Activated CD4-positive, alpha-beta T cell treated with anti-CD3 and anti-CD28 coated beads, Interleukin-2, amount 50 U/mL, for 16 hours (primary cell): Measurements from ENCODE around the gene LMCD1.

ENCODE experiments used
- DNase-seq: peaks from one replicate; pipeline ENCODE4 v3.0.0-alpha.2; 2020

The LMCD1 gene

GRCh38 chr3:8506571-8507061 lies 5.0 kb downstream of the LMCD1 start:
- no peak for DNase-seq

GRCh38 chr3:8507496-8507895 lies 5.9 kb downstream of the LMCD1 start:
- no peak for DNase-seq

- no peak for DNase-seq
These were observed 8.3 kb downstream of the LMCD1 start for GRCh38 chr3:8509961-8510360.

- no peak for DNase-seq
These were observed 10.6 kb downstream of the LMCD1 start for GRCh38 chr3:8512234-8512633.

- DNase-seq = no peak
These were observed 14.5 kb downstream of the LMCD1 start for GRCh38 chr3:8516047-8516661.

GRCh38 chr3:8516783-8517182 lies 15.2 kb downstream of the LMCD1 start:
- DNase-seq = no peak

DNA sequence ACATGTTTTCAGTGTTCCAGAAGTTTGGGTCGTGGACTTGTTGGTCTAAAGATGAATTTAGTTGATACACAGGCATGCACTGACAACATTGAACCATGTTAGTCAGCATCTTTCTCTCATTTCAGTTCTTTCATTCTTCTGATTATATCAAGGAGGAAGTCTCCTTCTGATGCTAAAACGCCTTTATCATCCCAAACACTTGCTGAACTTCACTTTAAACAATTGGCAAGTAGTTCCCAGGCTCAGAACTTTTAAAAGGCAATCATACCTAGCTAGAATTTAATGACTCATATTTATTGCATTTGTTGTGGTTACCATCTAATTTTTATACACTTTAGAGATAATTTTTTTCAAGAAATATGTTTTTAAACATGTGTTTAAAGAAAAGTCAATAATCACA lies 15.9 kb downstream of the LMCD1 start:
- DNase-seq = no peak

GRCh38 chr3:8518138-8518537 lies 16.5 kb downstream of the LMCD1 start:
- DNase-seq = no peak

DNA sequence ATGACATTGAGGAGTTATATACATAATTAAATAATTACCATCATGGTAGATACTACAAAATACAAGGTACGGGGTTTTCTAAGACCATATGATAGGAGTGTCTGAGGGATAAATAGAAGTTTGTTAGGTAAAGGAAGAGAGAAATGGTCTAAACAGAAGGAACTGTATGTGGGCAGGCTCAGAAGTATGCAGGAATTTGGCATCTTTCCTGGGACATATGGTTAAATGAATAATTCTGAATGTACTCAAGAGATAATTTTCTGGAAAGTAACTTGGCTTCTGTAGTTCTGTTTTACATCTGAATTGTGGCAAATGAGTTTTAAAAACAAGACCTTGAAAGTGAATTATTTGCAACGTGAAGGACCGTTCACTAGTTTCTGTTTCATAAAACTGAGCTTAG lies 17.5 kb downstream of the LMCD1 start:
- DNase-seq = no peak

GRCh38 chr3:8519774-8520448 lies 18.3 kb downstream of the LMCD1 start:
- no peak for DNase-seq

DNA sequence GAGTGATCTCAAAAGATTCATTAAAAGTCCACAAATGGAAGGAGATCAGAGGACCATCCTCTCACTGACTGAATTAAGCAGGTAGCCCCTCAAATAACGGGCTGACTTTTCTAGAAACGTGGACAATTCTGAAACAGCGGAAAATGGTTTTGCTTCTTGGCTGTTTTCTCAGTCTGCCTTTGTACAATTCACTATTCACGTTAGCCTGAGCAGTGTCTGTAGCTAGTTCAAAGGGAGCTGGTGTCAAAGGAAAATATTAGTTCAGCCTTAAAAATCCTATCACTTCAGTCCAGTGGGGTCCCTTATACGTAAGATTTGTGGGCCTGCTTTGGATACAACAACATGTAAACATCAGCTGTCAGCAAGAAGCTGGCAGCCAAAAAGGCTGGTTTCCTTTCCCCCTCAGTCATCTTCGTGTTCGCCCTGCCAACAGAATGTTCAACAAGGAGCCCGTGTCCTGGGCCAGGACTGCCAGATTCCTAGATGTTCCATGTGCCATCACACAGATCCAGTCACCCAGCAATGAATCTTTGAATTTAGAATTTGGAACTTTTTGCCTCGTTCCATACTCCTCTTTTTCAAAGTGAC lies 19.3 kb downstream of the LMCD1 start:
- no peak for DNase-seq

DNA sequence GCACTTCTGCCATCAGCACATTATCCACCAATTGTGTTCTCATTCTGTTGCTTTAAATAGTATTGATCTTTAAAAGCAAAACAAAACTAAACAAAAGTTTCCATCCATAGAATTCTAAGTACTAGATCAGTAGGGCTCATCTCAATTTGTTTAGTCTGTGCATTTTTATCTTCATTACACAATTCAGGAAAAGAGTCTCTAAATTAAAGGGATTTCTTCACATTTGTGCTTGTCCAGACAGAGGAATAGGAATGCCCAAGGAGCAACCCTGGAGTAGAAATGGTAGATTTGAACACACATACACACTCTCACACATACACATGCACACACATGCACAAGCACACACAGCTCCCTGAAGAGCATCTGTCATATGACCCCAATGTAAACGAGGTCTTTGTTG lies 21.4 kb downstream of the LMCD1 start:
- DNase-seq = no peak

DNA sequence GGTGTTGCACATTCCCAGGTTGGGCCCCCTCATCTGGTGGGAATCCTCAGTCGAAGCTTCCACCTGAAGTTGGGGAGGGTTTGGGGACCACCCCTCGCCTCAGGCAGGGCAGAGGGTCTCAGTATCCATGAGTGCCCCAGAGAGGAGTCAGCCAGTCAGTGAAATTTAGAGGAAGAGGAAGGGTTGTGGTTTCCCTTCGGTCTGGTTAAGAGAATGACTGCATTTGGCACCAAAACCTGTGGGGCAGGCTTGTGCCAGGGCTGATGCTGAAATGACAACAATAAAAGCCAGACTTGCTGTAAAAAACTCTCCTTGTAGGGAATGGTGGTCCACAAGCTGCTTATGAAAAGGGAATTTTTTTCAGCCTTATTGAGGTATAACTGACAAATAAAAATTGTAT lies 22.6 kb downstream of the LMCD1 start:
- DNase-seq = peak; percentile 8

DNA sequence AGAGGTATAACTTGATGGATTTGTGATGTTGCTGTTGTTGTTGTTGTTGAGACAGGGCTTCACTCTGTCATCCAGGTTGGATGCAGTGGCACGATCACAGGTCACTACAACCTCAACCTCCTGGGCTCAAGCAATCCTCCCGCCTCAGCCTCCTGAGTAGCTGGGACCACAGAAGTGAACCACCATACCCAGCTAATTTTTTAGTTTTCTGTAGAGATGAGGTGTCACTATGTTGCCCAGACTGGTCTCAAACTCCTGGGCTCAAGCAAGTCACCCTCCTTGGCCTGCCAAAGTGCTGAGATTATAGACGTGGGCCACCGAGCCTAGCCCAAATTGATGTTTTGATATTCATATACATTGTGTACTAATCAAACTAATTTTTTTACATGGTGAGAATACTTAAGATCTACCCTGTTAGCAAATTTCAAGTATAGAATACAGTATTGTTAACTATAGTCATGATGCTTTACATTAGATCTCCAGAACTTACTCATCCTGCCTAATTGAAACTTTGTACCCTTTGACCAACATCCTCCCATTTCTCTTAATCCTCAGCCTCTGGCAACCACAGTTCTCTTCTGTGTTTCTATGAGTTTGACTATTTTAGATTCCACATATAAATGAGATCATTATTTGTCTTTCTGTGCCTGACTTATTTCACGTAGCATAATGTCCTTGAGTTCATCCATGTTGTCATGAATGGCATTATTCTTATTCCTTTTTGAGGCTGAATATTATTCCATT lies 23.2 kb downstream of the LMCD1 start:
- peak; percentile 11 for DNase-seq

- DNase-seq = no peak
These were observed 24.3 kb downstream of the LMCD1 start for GRCh38 chr3:8525893-8526292.

DNA sequence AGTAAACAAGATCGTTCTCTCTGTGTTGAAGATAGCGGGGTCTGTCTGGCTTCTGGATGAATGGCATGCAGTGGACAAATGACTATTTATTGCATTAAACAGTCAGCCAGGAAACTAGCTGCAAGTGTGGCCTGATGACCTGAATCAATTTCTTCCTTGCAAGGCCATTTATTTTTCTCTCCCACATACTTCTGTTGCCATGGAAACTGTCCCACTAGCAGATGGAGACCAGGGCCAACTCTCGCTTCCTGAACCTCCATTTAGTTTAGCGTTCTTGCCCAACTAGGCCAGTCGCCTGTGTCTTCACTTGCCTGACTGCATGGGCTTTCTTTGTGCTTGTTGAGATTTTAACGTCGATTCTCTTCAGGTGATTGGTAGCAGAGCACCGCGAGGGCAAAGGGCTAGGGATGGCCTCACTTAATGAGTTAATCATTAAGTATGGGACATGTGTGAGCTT lies 27.6 kb downstream of the LMCD1 start:
- no peak for DNase-seq

DNA sequence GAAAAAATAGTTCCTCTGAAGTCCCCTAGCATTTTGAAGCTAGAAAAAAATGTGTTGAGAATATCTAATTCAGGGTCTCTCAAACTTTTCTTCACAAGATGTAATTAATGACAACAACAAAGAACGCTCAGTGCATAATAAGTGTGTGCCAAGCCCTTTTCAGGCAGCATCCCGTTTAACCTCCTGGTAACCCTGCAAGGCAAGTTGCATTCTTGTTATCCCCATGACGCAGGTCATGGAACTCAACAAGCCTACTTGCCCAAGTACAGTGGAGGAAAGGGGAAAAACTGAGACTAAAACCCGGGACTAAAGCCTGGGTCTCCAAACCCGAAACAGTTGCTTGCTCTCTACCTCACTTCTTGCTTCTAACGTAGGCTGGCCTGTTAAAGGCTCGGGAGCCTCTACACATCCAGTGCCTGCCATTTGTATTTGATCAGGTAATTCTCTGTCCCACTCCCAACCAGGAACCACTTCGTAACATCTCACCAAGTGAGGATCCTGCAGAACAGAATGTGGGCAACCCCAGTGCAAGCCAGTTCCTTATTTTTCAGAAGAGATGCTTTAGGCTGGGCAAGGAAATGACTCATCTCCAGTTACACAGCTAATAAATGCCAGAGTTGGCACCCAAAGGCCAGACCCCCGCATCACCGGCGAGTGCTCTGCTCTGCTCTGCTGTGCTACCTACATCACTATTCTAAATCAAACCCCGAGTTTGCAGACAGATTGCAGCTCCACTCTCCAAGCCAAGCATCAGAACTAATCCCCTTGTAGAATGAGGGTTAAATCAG lies 28.3 kb downstream of the LMCD1 start:
- no peak for DNase-seq

- DNase-seq = no peak
These were observed 29.0 kb downstream of the LMCD1 start for GRCh38 chr3:8530581-8530980.

DNA sequence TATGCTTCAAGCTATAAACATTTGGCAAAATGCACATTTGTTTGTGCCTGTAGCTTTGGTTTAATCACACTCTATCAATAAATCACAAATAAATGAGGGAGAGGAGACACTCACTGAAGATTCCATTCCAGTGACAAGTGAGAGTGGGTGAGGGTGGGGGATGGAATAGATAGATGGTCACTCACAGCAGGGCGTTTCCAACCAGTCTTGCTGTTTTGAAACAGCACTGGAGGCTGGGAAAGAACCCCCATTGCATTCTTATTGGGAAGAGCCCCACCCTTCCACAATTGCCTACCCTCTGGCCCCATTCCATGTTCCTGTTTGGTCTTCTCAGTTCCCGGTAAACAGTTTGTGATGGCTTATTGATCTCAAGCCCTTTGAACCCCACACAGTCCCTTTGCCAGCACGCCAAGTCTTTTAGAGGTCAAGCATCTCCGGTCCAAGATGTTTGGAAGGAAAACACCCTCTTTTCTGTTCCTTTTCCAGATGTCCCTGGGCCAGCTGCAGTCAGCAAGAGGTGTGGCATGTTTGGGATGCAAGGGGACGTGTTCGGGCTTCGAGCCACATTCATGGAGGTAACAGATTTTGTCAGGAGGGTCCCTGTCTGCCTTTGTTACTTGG lies 30.7 kb downstream of the LMCD1 start:
- no peak for DNase-seq

DNA sequence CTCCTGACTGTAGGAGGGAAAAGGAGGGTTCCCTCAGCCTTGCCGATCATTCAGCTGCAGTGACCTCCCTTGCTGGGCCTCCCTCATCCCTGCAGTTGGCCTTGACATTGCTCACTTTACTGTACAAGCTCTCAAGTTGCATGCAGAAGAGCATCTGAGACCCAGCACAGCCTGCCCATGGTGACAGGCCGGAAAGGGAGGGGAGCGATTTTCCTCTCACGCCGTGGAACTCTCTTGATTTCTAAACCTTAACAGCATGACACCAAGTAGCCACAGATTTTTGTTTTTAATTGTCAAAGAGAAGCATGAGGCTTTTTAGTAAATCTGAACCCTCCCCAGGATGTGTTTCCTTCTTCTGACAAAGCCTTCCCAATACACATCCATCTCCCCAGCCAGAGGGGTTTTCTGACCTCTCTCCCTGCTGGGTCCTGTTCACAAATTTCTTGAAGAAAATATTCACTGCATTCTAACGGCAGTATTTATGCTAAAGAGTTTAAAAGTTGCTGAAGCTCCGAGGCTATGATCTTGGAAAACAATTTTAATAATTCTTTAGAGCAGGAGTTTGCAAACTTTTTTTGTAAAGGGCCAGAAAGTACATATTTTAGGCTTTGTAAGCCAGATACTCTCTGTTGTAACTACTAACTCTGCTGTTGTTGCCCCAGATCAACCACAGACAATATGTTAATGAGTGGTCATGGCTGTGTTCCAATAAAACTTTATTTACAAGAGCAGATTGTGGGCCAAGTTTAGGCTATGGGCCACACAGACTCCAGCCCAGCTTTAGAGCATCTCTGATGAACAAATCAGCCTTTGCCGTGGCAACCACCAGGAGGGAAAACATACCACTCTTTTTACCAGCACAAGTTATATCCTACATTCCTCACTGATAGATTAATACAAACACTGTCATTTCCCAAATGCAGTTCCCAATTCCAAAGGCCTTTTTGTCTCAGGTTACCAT lies 34.8 kb downstream of the LMCD1 start:
- DNase-seq = no peak

- no peak for DNase-seq
These were observed 35.8 kb downstream of the LMCD1 start for GRCh38 chr3:8537440-8537839.
